ENCODE measurements around the gene POP4. TPM values are rescaled to one million over a fixed set of nuclear protein-coding genes. Genes with fewer than 3 reads are reported as not detected.

POP4 gene
- total RNA-seq, 1 donor from 2014 or later, result 63.9 TPM

- H3K4me1 Mint-ChIP-seq, result peaks cover 17% of the 10 kb centered on the region
- peak overlapping the region; percentile 100 for H3K4me3 Mint-ChIP-seq
- H3K27ac Mint-ChIP-seq (ENCODE audit: unreplicated experiment), result peak overlapping the region; percentile 100
- no peak for DNase-seq (ENCODE audit: low read depth, low spot score)
- no peak for TF ChIP-seq CTCF (conservative IDR thresholded peaks at IDR 0.05)
- H3K27me3 Mint-ChIP-seq (ENCODE audit: low read depth), result no peaks in the 10 kb centered on the region
- no peaks in the 10 kb centered on the region for H3K36me3 Mint-ChIP-seq (ENCODE audit: low read depth)
- no peaks in the 10 kb centered on the region for H3K9me3 Mint-ChIP-seq
Observed at GRCh38 chr19:29606420-29606747, 301 bp downstream of the POP4 start.

- Mint-ChIP-seq H3K36me3 (ENCODE audit: low read depth) (no peaks in the 10 kb centered on the region), H3K9me3 (no peaks in the 10 kb centered on the region), H3K4me1 (peaks cover 17% of the 10 kb centered on the region), H3K27ac (ENCODE audit: unreplicated experiment) (peak overlapping the region; percentile 19), H3K4me3 (peak overlapping the region; percentile 75), H3K27me3 (ENCODE audit: low read depth) (no peaks in the 10 kb centered on the region)
- no peak for TF ChIP-seq CTCF (conservative IDR thresholded peaks at IDR 0.05)
- no peak for DNase-seq (ENCODE audit: low read depth, low spot score)
Observed at GRCh38 chr19:29609636-29610035, 3.6 kb downstream of the POP4 start.

GRCh38 chr19:29610213-29610573, 4.1 kb downstream of the POP4 start:
- DNase-seq (ENCODE audit: low read depth, low spot score), result no peak
- Mint-ChIP-seq H3K4me1 (peaks cover 17% of the 10 kb centered on the region), H3K9me3 (no peaks in the 10 kb centered on the region), H3K27ac (ENCODE audit: unreplicated experiment) (no peak overlapping the region), H3K36me3 (ENCODE audit: low read depth) (no peaks in the 10 kb centered on the region), H3K4me3 (peak overlapping the region; percentile 83), H3K27me3 (ENCODE audit: low read depth) (no peaks in the 10 kb centered on the region)
- no peak for TF ChIP-seq CTCF (conservative IDR thresholded peaks at IDR 0.05)

GRCh38 chr19:29610574-29611271, 4.6 kb downstream of the POP4 start:
- peaks cover 16% of the 10 kb centered on the region for H3K4me1 Mint-ChIP-seq
- no peaks in the 10 kb centered on the region for H3K27me3 Mint-ChIP-seq (ENCODE audit: low read depth)
- TF ChIP-seq CTCF (conservative IDR thresholded peaks at IDR 0.05), result peak; percentile 91
- peak; percentile 77 for DNase-seq (ENCODE audit: low read depth, low spot score)
- no peaks in the 10 kb centered on the region for H3K9me3 Mint-ChIP-seq
- peak overlapping the region; percentile 40 for H3K27ac Mint-ChIP-seq (ENCODE audit: unreplicated experiment)
- peak overlapping the region; percentile 83 for H3K4me3 Mint-ChIP-seq
- no peaks in the 10 kb centered on the region for H3K36me3 Mint-ChIP-seq (ENCODE audit: low read depth)

- no peaks in the 10 kb centered on the region for H3K27me3 Mint-ChIP-seq (ENCODE audit: low read depth)
- H3K9me3 Mint-ChIP-seq, result no peaks in the 10 kb centered on the region
- peaks cover 6% of the 10 kb centered on the region for H3K4me1 Mint-ChIP-seq
- H3K36me3 Mint-ChIP-seq (ENCODE audit: low read depth), result no peaks in the 10 kb centered on the region
- H3K4me3 Mint-ChIP-seq, result no peak overlapping the region
- no peak for TF ChIP-seq CTCF (conservative IDR thresholded peaks at IDR 0.05)
- no peak overlapping the region for H3K27ac Mint-ChIP-seq (ENCODE audit: unreplicated experiment)
- no peak for DNase-seq (ENCODE audit: low read depth, low spot score)
Observed at GRCh38 chr19:29612121-29612520, 6.0 kb downstream of the POP4 start.
